GM12878 (cell line): ENCODE results near the gene SCUBE2. TPM values are rescaled to one million over a fixed set of nuclear protein-coding genes. Genes with fewer than 3 reads are reported as not detected.

Experiments used
- ATAC-seq: fragments of 200-7000 bp; cut with Tn5 transposase; 3 replicates; pipeline ENCODE4 v1.9.1; 2020; ENCODE audit warnings: mild to moderate bottlenecking, moderate library complexity
- BruUV-seq: library from RNA; stranded (reverse); fragments of 400-500 nt; replicated peaks from 2 replicates; lab custom pipeline; 2021; lab: Mats Ljungman, UMichigan
- CTCF ChIA-PET: fragments of 300-600 bp; sonication (Branson Sonifier 250); formaldehyde crosslinking; extraction: SDS; loops from one replicate; lab custom pipeline; 2021; ENCODE audit warnings: inconsistent platforms; lab: Yijun Ruan, JAX
- POLR2A ChIA-PET: fragments of 350-600 bp; formaldehyde crosslinking; extraction: SDS; loops from one replicate; lab custom pipeline; 2021; ENCODE audit warnings: inconsistent platforms; lab: Charles Lee
- RAD21 ChIA-PET: fragments of 300-600 bp; sonication (Branson Sonifier 250); formaldehyde crosslinking; loops from one replicate; lab custom pipeline; 2023; ENCODE audit warnings: antibody characterized with exemption; ENCODE audit not compliant: unreplicated experiment; lab: Charles Lee
- SMC1A ChIA-PET: fragments of 300-600 bp; sonication (Branson Sonifier 250); formaldehyde crosslinking; loops from one replicate; lab custom pipeline; 2023; ENCODE audit not compliant: unreplicated experiment, uncharacterized antibody; lab: Charles Lee
- DNase-seq: peaks from one replicate; pipeline ENCODE4 v3.0.0-alpha.2; 2011; ENCODE audit warnings: low read depth, low spot score
- FAIRE-seq: peaks from 3 replicates; lab custom pipeline; 2011; peaks lifted over from hg19 to GRCh38; lab: Jason Lieb, UNC
- H2AFZ ChIP-seq: 2 replicates; pipeline ENCODE4 v1.6.0; 2011; ENCODE audit warnings: low read depth, low read length, control low read depth; ENCODE audit not compliant: control insufficient read depth
- H3K27ac ChIP-seq: 2 replicates; pipeline ENCODE4 v1.5.1; 2011; ENCODE audit warnings: control low read depth; ENCODE audit not compliant: control insufficient read depth, insufficient read depth
- H3K27me3 ChIP-seq, 2 experiments: replicated peaks in 1 of 2; 2 replicates each; pipeline versions ENCODE4 v1.6.0 to v1.6.1; 2011; ENCODE audit warnings: low read length in 1 of 2; ENCODE audit not compliant: control insufficient read depth in 2 of 2, insufficient read depth in 2 of 2
- H3K36me3 ChIP-seq, 2 experiments: 2 replicates each; pipeline ENCODE4 v1.5.1; 2011; ENCODE audit warnings: low read length in 1 of 2; ENCODE audit not compliant: control insufficient read depth in 2 of 2, insufficient read depth in 2 of 2
- H3K4me1 ChIP-seq: 2 replicates; pipeline ENCODE4 v1.6.1; 2011; ENCODE audit warnings: mild to moderate bottlenecking, low read length, moderate library complexity, mixed read lengths; ENCODE audit not compliant: control insufficient read depth, insufficient read depth
- H3K4me2 ChIP-seq: 2 replicates; pipeline ENCODE4 v1.6.0; 2011; ENCODE audit warnings: control low read depth; ENCODE audit not compliant: control insufficient read depth, insufficient read depth
- H3K4me3 ChIP-seq: fragments of 200-600 bp; sonication (generic); 2 replicates; pipeline ENCODE4 v1.5.1; 2016
- H3K79me2 ChIP-seq: 2 replicates; pipeline ENCODE4 v1.6.0; 2011; ENCODE audit warnings: low read length; ENCODE audit not compliant: control insufficient read depth, insufficient read depth
- H3K9ac ChIP-seq: 2 replicates; pipeline ENCODE4 v1.8.0; 2011; ENCODE audit warnings: low read length, control low read depth, mixed read lengths; ENCODE audit not compliant: control insufficient read depth, insufficient read depth
- H3K9me3 ChIP-seq: replicated peaks from 3 replicates; pipeline ENCODE4 v1.5.1; 2011; ENCODE audit warnings: mild to moderate bottlenecking, low read length; ENCODE audit not compliant: control insufficient read depth, insufficient read depth
- H4K20me1 ChIP-seq: 2 replicates; pipeline ENCODE4 v1.6.0; 2011; ENCODE audit not compliant: control insufficient read depth, insufficient read depth
- BMI1 ChIP-seq: fragments of 450-650 bp; IDR thresholded peaks from 2 replicates; pipeline ENCODE4 v1.6.1; 2016; ENCODE audit warnings: mild to moderate bottlenecking, moderate library complexity, borderline replicate concordance
- CHD1 ChIP-seq: IDR thresholded peaks from 2 replicates; pipeline ENCODE4 v1.6.1; 2012; ENCODE audit warnings: low read depth, low read length, improper control_type of control experiment
- CUX1 ChIP-seq: IDR thresholded peaks from 2 replicates; pipeline ENCODE4 v1.6.1; 2012; ENCODE audit warnings: improper control_type of control experiment, low read depth, low read length; ENCODE audit not compliant: insufficient replicate concordance
- E4F1 ChIP-seq: fragments of 450-650 bp; IDR thresholded peaks from 2 replicates; pipeline ENCODE4 v1.6.1; 2018; ENCODE audit warnings: borderline replicate concordance, mild to moderate bottlenecking; ENCODE audit not compliant: partially characterized antibody
- KAT2A ChIP-seq: conservative IDR thresholded peaks from 2 replicates; pipeline ENCODE4 v1.6.1; 2011; ENCODE audit warnings: low read depth, low read length; ENCODE audit not compliant: control insufficient read depth
- SREBF1 ChIP-seq: IDR thresholded peaks from 2 replicates; pipeline ENCODE4 v1.6.1; 2012; ENCODE audit warnings: mild to moderate bottlenecking, low read length
- WGBS: methylation state at CpG from one replicate; pipeline ENCODE4 v1.1.6; 2016; ENCODE audit warnings: low lambda C conversion rate; ENCODE audit not compliant: insufficient replicate concordance, insufficient coverage; ENCODE audit errors: missing lambda C conversion rate; 5-methylcytosine and 5-hydroxymethylcytosine counted together
- in situ Hi-C: fragments of 300-500 bp; cut with MboI; formaldehyde crosslinking; loops from 9 replicates; pipeline ENCODE4 v1.14.3; 2018; ENCODE audit warnings: mixed read lengths
- intact Hi-C: fragments of 100-400 bp; cut with micrococcal nuclease; formaldehyde crosslinking; loops from one replicate; pipeline ENCODE4 v1.14.2; 2022; ENCODE audit not compliant: unreplicated experiment
- polyA plus RNA-seq, 11 experiments: library from polyadenylated mRNA; depleted of rRNA in 4 of 11; unstranded in 6 of 11; stranded (reverse) in 5 of 11; fragments of >200 nt; fragmentation: Nextera tagmentation in 4 of 11; fragmentation: Illumina TruSeq in 1 of 11; extraction: Ambion mirVana in 4 of 11; extraction: Trizol in 1 of 11; gene quantifications; 1 replicate in 1 of 11; 2 replicates in 10 of 11; pipeline versions ENCODE4 v1.2.1 to v1.2.3, GENCODE V29; 2011 to 2016; ENCODE audit warnings: inconsistent platforms in 2 of 11, missing spikeins in 2 of 11, low read depth in 1 of 11
- total RNA-seq, 4 experiments: library from RNA; depleted of rRNA in 3 of 4; stranded (reverse); fragments of >200 nt in 3 of 4; fragmentation: Illumina TruSeq in 1 of 4; extraction: Trizol in 1 of 4; gene quantifications; 2 replicates each; pipeline versions ENCODE4 v1.2.1 to v1.2.3, GENCODE V29; 2013 to 2021

Gene SCUBE2
- total and polyA plus RNA-seq, 10 of the 15 experiments (the other 5 are each of a cell fraction or from before 2014, with no cell fraction given): 0.12 to 0.56 (median 0.31) TPM; not detected in 2

- no peak overlapping the region for H3K4me2 ChIP-seq
- H2AFZ ChIP-seq: no peak overlapping the region
- no peaks in the 10 kb centered on the region for H4K20me1 ChIP-seq
- WGBS: 30% methylated on average over 8 of the region's 8 CpGs
- no peaks in the 10 kb centered on the region; the same call in 2 of the 3 replicates for H3K9me3 ChIP-seq
- no peaks in the 10 kb centered on the region for H3K36me3 ChIP-seq
- ATAC-seq (no peak), DNase-seq (no peak)
- H3K4me3 ChIP-seq: no peak overlapping the region
- no peaks in the 10 kb centered on the region for H3K27me3 ChIP-seq
- no TSS peak for BruUV-seq
- intact Hi-C loops: loop anchor here (5.0 kb wide), 1 partner anchor 382 kb away; no protein-coding TSS in a partner anchor
- in situ Hi-C loops: no loop called here
- CTCF ChIA-PET: interaction anchor here (0.8 to 2.2 kb wide), 3 partner anchors 10 to 54 kb away, joined by 3 to 10 read pairs (median 6); no protein-coding TSS in a partner anchor
- no peak overlapping the region for H3K9ac ChIP-seq
- RAD21 ChIA-PET: no interaction called here
- no peak for TF ChIP-seq BMI1
- no peak for TF ChIP-seq CUX1
- no peak for TF ChIP-seq KAT2A
- TF ChIP-seq CHD1: no peak
- TF ChIP-seq E4F1: no peak
- TF ChIP-seq SREBF1: no peak
- TF ChIP-seq, all 136 proteins: peak for 0
- POLR2A ChIA-PET: no interaction called here
- Histone ChIP-seq H3K27ac (no peak overlapping the region), H3K4me1 (peaks cover 3% of the 10 kb centered on the region), H3K79me2 (no peaks in the 10 kb centered on the region)
- SMC1A ChIA-PET: interaction anchor here (0.7 to 1.5 kb wide), 2 partner anchors 28 to 69 kb away, joined by 3 to 6 read pairs; no protein-coding TSS in a partner anchor
- no peak for FAIRE-seq
Observed at GRCh38 chr11:9069256-9069655, 22.1 kb downstream of the SCUBE2 start.
